GM18907 (cell line): ENCODE measurements around the gene MRPL23.
"Not testable (repeated sequence)": the region's sequence is repeated elsewhere in the genome, so short reads cannot be mapped to it uniquely, and the experiment has no call there.

ENCODE experiments used
- ATAC-seq: cut with Tn5 transposase; IDR thresholded peaks from one replicate; pipeline ENCODE4 v1.9.1; 2021; ENCODE audit warnings: mild to moderate bottlenecking, moderate library complexity; ENCODE audit not compliant: unreplicated experiment

MRPL23 gene

GRCh38 chr11:1932681-1933080, 14.5 kb upstream of the MRPL23 start:
- ATAC-seq: no peak

DNA sequence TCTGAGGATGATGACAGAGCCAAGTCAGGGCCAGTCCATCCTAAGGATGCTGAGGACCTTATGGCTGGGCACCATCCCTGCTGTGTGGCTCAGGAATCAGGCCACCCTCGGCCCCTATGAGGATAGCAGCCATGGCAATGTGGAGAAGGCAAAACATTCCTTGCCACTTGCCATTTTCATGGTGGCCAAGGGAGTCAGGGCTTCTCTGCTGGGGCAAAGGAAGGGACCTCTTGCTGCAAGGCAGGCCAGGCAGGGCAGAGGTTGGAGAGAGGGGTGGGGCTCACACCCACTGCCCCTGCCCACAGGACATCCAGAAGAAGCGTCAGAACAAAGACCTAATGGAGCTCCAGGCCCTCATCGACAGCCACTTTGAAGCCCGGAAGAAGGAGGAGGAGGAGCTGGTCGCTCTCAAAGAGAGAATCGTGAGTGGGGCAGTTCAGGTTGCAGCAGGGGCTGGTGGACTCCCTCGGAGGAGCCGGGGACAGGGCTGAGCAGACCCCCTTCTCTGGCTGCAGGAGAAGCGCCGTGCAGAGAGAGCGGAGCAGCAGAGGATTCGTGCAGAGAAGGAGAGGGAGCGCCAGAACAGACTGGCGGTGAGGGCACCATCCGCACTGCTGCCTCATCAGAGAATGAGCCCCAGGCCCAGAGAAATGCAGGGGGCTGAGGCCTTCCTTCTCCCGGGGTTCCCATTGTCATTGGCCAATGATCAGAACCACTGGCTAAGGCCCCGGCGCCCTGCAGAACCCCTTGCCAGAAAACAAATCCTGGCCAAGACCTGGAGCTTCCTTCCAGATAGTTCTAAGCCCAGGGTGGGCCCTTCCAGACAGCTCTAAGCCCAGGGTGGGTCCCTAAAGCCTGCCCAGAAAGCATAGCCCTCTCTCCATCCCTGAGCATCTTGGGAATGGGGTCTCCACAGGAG, 13.5 kb upstream of the MRPL23 start:
- no peak for ATAC-seq

DNA sequence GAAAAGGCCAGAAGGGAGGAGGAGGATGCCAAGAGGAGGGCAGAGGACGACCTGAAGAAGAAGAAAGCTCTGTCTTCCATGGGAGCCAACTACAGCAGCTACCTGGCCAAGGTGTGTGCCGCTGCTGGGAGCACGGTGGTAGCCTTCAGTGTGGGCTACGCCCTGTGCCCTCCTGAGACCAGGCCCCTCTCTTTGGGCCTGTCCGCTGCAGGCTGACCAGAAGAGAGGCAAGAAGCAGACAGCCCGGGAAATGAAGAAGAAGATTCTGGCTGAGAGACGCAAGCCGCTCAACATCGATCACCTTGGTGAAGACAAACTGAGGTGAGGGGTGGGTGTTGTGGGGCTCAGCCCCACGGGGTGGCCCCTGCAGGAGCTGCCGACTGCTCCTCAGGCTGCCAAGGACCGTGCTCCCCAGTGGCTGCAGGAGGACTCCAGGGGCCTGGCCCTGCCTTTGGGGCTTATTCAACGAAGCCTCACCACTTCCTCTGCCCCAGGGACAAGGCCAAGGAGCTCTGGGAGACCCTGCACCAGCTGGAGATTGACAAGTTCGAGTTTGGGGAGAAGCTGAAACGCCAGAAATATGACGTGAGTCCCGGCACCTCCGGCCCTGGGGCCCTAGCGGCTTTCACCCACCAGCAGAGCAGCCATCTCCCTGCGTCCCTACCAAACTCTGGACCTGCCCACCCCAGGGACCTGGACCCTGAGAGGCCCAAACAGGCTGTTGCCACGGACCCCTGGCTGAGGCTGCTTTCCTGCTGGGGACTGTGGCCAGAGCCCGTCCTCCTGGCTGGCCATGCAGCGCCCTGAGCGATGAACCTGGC, 12.6 kb upstream of the MRPL23 start:
- no peak for ATAC-seq

GRCh38 chr11:1935156-1936071, 11.7 kb upstream of the MRPL23 start:
- no peak for ATAC-seq

DNA sequence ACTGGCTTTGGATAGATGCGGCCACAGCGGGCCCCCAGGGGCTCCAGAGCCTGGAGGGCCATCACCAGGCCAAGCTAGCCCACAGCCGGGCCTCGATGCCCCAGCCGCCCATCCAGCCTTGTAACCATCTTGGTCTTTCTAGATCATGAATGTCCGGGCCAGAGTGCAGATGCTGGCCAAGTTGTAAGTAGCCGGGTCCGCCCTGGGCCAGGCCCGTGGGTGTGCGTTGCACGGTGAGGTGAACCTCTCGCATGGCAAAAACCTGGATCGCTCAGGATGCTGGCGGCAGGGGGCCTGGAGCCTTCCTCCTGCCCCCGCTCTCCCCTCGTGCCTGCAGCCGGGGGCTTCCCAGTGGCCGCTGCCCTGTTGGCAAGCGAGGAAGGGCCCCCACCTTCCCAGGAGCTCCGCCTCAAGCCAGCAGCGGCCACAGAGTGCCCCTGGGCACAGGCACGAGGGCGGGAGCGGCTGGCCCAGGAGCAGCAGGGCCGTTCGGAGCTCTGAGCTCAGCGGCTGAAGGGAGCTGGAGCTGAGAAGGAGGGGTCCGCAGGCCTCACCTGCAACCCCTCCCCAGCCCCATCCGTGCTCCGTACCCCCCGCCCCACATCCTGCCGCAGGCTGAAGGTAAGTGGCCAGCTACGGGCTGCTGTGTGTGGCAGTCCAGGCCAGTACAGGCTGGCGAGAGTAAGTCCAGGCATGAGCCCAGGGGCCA, 10.9 kb upstream of the MRPL23 start:
- no peak for ATAC-seq

DNA sequence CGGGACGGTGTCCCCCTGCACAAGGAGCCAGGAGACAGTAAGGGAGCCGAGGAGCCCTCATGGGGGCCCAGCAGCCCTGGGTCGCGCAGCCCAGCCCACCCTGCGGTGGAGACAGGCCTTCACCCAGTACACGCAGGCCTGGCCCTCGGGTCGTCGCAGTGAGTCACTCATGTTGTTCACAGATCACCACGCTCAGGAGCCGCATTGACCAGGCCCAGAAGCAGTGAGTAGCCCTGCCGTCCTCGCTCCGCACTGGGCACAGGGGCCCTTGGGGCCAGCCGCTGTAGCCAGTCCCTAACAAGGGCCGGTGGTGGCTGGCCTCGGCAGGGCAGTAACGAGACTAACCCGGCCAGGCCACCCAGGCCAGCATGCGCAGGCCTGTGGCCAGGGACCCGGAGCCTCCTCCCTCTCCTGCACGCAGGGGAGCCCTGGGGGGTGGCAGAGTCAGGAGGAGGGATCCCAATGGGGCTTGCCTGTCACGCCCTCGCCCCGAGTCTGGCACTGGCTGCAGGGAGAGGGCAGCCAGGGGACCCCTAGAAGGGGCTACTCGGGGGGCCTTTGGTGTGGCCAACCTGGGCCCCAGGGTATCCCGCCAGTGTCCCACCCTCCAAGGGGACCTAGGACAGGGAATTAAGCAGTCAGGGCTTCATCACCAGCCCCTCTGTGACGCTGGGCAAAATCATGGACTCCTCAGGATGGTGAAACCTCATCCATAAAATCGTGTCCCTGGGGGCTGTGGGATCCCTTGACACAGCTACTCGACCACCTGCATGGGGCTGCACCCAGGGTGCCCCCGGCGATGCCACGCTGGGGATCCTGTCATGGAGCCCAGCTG, 10.1 kb upstream of the MRPL23 start:
- no peak for ATAC-seq

DNA sequence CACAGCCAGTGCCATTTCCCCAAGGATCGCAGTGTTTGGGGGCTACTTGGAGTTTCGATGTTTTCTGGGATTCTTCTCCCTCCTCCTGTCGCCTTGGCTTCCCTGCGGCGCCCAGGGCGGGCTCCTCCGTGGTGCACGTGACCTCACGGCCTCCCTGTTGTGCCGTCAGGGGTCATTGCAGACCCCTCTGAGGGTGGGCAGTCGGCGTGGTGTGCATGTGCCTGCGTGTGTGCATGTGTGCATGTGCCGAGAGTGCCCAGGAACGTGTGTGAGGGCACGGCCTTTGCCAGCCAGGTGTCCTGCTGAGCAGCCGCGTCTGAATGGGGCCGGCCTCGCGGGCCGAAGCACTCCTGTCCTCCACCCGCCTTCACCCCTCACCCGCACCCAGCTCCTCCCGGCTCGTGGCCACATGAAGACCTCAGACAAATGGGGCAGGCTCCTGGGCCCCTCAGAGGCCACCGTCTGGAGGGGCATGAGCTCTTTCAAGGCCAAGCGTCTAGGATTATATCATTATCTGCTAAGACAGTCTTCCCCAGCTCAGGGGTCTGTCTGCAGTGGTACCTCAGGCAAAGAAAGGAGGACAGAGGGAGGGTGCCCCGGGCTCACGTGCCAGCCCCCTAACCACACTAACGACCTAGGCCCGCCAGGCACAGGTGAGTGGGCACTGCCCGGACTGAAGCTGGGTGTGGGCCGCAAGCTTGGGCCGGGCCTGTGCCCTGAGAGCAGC, 9.4 kb upstream of the MRPL23 start:
- no peak for ATAC-seq

DNA sequence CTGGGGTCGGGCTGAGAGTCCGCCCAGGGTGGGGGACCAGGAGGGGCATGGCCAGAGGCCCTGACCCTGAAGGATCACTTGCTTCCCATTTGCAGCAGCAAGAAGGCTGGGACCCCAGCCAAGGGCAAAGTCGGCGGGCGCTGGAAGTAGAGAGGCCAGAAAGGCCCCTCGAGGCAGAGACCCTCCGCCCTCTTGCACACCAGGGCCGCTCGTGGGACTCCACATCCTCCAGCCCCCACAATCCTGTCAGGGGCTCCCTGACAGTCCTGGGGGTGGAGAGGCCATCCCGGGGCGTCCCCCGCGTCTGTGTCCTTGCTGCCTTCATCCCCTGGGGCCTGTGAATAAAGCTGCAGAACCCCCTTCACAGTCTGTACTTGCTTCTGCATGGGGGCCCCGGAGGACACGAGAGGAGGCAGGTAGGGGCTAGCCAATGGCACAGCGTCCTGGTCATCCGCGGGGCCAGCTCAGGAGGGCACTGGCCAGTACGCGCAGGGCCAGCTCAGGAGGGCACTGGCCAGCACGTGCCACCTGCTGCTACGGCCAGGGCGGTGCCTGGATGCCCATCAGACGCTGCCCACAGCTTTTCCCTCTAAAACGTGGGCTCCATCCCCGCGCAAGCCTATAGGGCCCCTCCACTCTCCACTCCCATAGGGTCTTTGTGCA, 8.7 kb upstream of the MRPL23 start:
- ATAC-seq: no peak

DNA sequence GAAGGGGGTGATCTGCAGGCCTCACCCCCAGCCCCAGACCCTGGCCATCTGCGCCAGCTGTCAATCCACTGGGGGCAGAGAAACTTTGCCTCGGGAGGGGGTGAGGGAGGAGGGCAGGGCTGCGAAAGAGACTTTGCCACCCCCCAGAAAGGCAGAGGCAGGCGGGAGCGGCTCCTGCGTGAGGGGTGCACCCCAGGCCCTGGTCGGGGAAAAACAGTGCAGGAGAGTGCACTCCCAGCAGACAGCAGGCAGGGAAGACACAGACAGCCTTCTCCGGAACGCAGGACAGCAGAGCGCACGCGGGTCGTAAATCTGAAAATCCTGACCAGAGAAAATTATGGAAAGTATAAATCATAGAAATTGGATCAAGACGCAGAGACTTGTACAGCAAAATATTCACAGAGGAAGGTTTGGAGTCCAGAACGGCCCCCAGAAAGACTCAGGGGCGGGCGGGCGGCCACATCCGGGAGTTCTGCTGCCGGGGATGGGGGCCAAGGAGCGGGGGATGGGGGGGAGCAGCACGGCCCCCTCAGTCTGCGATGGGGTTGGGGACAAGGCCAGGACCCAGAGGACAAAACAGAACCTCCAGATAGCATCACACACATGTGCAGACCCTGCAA, 8.0 kb upstream of the MRPL23 start:
- no peak for ATAC-seq

GRCh38 chr11:1939788-1940187, 7.3 kb upstream of the MRPL23 start:
- not testable (repeated sequence) for ATAC-seq

- ATAC-seq: no peak
Observed at GRCh38 chr11:1942558-1943260, 4.4 kb upstream of the MRPL23 start.

DNA sequence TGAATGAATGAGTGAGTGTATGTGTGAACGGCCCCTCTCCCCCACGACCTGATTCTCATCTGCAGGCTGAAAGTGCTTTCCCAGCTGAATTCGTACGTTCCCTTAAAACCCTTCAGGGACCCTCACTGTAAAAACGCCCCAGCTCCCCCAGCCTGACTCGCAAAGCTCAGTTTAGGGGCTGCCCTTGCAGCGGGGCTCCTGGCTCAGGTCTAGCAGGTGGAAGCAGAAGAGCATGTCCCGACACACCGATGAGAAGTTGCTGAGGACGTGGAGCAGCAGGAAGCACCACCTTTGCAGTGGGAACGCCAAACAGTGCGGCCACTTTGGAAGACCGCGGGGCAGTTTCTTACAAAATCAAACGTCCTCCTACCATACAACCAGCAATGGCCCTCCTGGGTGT, 3.6 kb upstream of the MRPL23 start:
- no peak for ATAC-seq

- no peak for ATAC-seq
Observed at GRCh38 chr11:1943977-1944376, 3.2 kb upstream of the MRPL23 start.

- ATAC-seq: no peak
Observed at GRCh38 chr11:1947592-1948237, 583 bp downstream of the MRPL23 start.

DNA sequence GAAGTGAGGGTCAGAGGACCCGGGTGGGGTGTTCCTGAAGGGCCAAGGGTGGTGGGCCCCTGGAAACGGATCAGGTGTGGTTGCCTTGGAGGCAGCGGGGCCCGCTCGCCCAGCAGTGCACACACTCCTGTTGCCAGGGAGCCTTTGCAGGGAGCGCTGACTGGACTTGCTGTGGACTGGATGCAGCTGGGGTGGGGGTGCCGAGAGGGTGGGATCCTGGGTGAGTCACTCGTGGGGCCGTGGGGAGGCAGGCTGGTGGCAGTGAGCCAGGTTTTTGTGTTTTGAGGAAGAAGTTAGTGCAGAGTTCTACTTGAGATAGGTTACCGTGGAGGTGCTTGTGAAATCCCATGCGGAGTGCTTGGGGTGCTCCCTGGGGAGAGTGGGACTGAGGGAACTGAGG, 1.3 kb downstream of the MRPL23 start:
- ATAC-seq: no peak

- no peak for ATAC-seq
Observed at GRCh38 chr11:1949302-1949701, 2.2 kb downstream of the MRPL23 start.

DNA sequence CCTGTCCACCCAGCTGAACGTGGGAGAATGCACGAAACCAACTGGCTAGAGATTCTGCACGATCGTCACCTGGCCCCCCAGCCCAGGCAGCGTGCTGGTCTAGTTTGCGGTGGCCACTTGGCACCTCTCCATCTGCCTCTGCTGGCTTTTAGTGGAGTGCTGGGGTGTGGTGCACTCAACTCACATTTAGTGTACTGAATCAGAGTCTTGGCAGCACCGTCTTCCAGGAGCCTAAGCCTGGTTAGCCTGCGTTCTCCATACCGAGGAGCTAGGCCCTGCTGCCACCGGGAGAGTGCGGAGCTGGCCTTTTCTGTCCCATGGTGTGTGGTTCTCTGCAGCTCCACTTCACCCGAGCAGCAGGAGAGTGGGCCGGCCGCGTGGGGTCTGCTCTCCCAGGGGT, 2.8 kb downstream of the MRPL23 start:
- ATAC-seq: no peak
